Fibroblast of peridontal ligament (primary cell): Measurements from ENCODE around the gene F13A1.

Source experiments
- DNase-seq: peaks from one replicate; pipeline ENCODE4 v3.0.0-alpha.2; 2010; ENCODE audit errors: extremely low read depth

Gene F13A1

GRCh38 chr6:6193221-6193745 is 127.2 kb downstream of the F13A1 start:
- no peak for DNase-seq

GRCh38 chr6:6191909-6192308 is 128.6 kb downstream of the F13A1 start:
- DNase-seq, result no peak

GRCh38 chr6:6191476-6191875 is 129.0 kb downstream of the F13A1 start:
- DNase-seq, result no peak

GRCh38 chr6:6180684-6181083 is 139.8 kb downstream of the F13A1 start:
- no peak for DNase-seq

- DNase-seq, result no peak
Measured at GRCh38 chr6:6179858-6180623, 140.4 kb downstream of the F13A1 start.

- no peak for DNase-seq
Measured at GRCh38 chr6:6178795-6179194, 141.7 kb downstream of the F13A1 start.

GRCh38 chr6:6177754-6178153 is 142.7 kb downstream of the F13A1 start:
- DNase-seq, result no peak

GRCh38 chr6:6176586-6177228 is 143.8 kb downstream of the F13A1 start:
- no peak for DNase-seq

- DNase-seq, result no peak
Measured at GRCh38 chr6:6176127-6176526, 144.3 kb downstream of the F13A1 start.

- DNase-seq, result no peak
Measured at GRCh38 chr6:6169141-6169540, 151.3 kb downstream of the F13A1 start.

- no peak for DNase-seq
Measured at GRCh38 chr6:6166064-6166463, 154.4 kb downstream of the F13A1 start.

- DNase-seq, result no peak
Measured at GRCh38 chr6:6164367-6164766, 156.1 kb downstream of the F13A1 start.

- DNase-seq, result no peak
Measured at GRCh38 chr6:6154335-6154734, 166.1 kb downstream of the F13A1 start.

- DNase-seq, result no peak
Measured at GRCh38 chr6:6152060-6152459, 168.4 kb downstream of the F13A1 start.

- no peak for DNase-seq
Measured at GRCh38 chr6:6148192-6148815, 172.2 kb downstream of the F13A1 start.

GRCh38 chr6:6131492-6132109 is 188.9 kb downstream of the F13A1 start:
- DNase-seq, result no peak

GRCh38 chr6:6125495-6125894 is 195.0 kb downstream of the F13A1 start:
- no peak for DNase-seq

- DNase-seq, result no peak
Measured at GRCh38 chr6:6123803-6124202, 196.7 kb downstream of the F13A1 start.

- no peak for DNase-seq
Measured at GRCh38 chr6:6121943-6122342, 198.5 kb downstream of the F13A1 start.

- DNase-seq, result no peak
Measured at GRCh38 chr6:6105472-6106036, 214.9 kb downstream of the F13A1 start.
